ENCODE results near the gene GNAZ. TPM values are rescaled to one million over a fixed set of nuclear protein-coding genes. Genes with fewer than 3 reads are reported as not detected.
"Not testable (repeated sequence)": the region's sequence is repeated elsewhere in the genome, so short reads cannot be mapped to it uniquely, and the experiment has no call there.

The GNAZ gene
- 2.1 TPM for total RNA-seq

GRCh38 chr22:23070418-23071229 lies at the start of gene GNAZ:
GNAZ (plus strand) TSS chr22:23070519; CDS start chr22:23095696, 25,177 bp downstream.
- Histone ChIP-seq H3K4me1 (ENCODE audit: control insufficient read depth in 3 of 3, insufficient read depth in 3 of 3, low read length in 3 of 3) (peaks cover 14 to 21% (median 19%) of the 10 kb centered on the region in 3 donors), H3K36me3 (ENCODE audit: control insufficient read depth in 3 of 3, insufficient read depth in 3 of 3, low read length in 3 of 3) (no peaks in the 10 kb centered on the region), H3K4me3 (ENCODE audit: low read length in 3 of 3) (peak within 1 kb of the TSS; percentile 81 to 85 (median 83)), H3K9me3 (ENCODE audit: control insufficient read depth in 3 of 3, low read length in 3 of 3) (no peaks in the 10 kb centered on the region), H3K27ac (ENCODE audit: low read depth, low read length) (no peak within 1 kb of the TSS), H3K9ac (ENCODE audit: low read depth in 1 of 3, low read length in 3 of 3) (peak within 1 kb of the TSS; percentile 63 to 79 (median 71)), H3K27me3 (ENCODE audit: control insufficient read depth in 3 of 3, insufficient read depth in 3 of 3, low read length in 3 of 3) (peaks cover 0 to 6% (median 4%) of the 10 kb centered on the region in 3 donors)

- Histone ChIP-seq H3K4me3 (ENCODE audit: low read length in 3 of 3) (no peak overlapping the region), H3K4me1 (ENCODE audit: control insufficient read depth in 3 of 3, insufficient read depth in 3 of 3, low read length in 3 of 3) (no peaks in the 10 kb centered on the region), H3K27me3 (ENCODE audit: control insufficient read depth in 3 of 3, insufficient read depth in 3 of 3, low read length in 3 of 3) (no peaks in the 10 kb centered on the region), H3K9me3 (ENCODE audit: control insufficient read depth in 3 of 3, low read length in 3 of 3) (no peaks in the 10 kb centered on the region), H3K9ac (ENCODE audit: low read depth in 1 of 3, low read length in 3 of 3) (no peak overlapping the region), H3K27ac (ENCODE audit: low read depth, low read length) (no peak overlapping the region), H3K36me3 (ENCODE audit: control insufficient read depth in 3 of 3, insufficient read depth in 3 of 3, low read length in 3 of 3) (no peaks in the 10 kb centered on the region)
These were observed 49.5 kb upstream of the GNAZ start for GRCh38 chr22:23020659-23021293.

GRCh38 chr22:23021660-23022353 lies 48.5 kb upstream of the GNAZ start:
- not testable (repeated sequence) for H3K9me3 ChIP-seq (ENCODE audit: control insufficient read depth in 3 of 3, low read length in 3 of 3); H3K27ac ChIP-seq (ENCODE audit: low read depth, low read length); H3K4me1 ChIP-seq (ENCODE audit: control insufficient read depth in 3 of 3, insufficient read depth in 3 of 3, low read length in 3 of 3); H3K27me3 ChIP-seq (ENCODE audit: control insufficient read depth in 3 of 3, insufficient read depth in 3 of 3, low read length in 3 of 3); H3K36me3 ChIP-seq (ENCODE audit: control insufficient read depth in 3 of 3, insufficient read depth in 3 of 3, low read length in 3 of 3); H3K4me3 ChIP-seq (ENCODE audit: low read length in 3 of 3); H3K9ac ChIP-seq (ENCODE audit: low read depth in 1 of 3, low read length in 3 of 3)

GRCh38 chr22:23023294-23023693 lies 47.0 kb upstream of the GNAZ start:
- Histone ChIP-seq H3K4me3 (ENCODE audit: low read length in 3 of 3) (no peak overlapping the region), H3K9ac (ENCODE audit: low read depth in 1 of 3, low read length in 3 of 3) (no peak overlapping the region), H3K4me1 (ENCODE audit: control insufficient read depth in 3 of 3, insufficient read depth in 3 of 3, low read length in 3 of 3) (no peaks in the 10 kb centered on the region), H3K36me3 (ENCODE audit: control insufficient read depth in 3 of 3, insufficient read depth in 3 of 3, low read length in 3 of 3) (no peaks in the 10 kb centered on the region), H3K9me3 (ENCODE audit: control insufficient read depth in 3 of 3, low read length in 3 of 3) (no peaks in the 10 kb centered on the region), H3K27ac (ENCODE audit: low read depth, low read length) (no peak overlapping the region), H3K27me3 (ENCODE audit: control insufficient read depth in 3 of 3, insufficient read depth in 3 of 3, low read length in 3 of 3) (no peaks in the 10 kb centered on the region)

- H3K4me3 ChIP-seq (ENCODE audit: low read length in 3 of 3), result no peak overlapping the region
- H3K4me1 ChIP-seq (ENCODE audit: control insufficient read depth in 3 of 3, insufficient read depth in 3 of 3, low read length in 3 of 3), result no peaks in the 10 kb centered on the region
- no peaks in the 10 kb centered on the region for H3K27me3 ChIP-seq (ENCODE audit: control insufficient read depth in 3 of 3, insufficient read depth in 3 of 3, low read length in 3 of 3)
- no peaks in the 10 kb centered on the region for H3K36me3 ChIP-seq (ENCODE audit: control insufficient read depth in 3 of 3, insufficient read depth in 3 of 3, low read length in 3 of 3)
- no peaks in the 10 kb centered on the region for H3K9me3 ChIP-seq (ENCODE audit: control insufficient read depth in 3 of 3, low read length in 3 of 3)
- H3K27ac ChIP-seq (ENCODE audit: low read depth, low read length), result no peak overlapping the region
- H3K9ac ChIP-seq (ENCODE audit: low read depth in 1 of 3, low read length in 3 of 3), result no peak overlapping the region
These were observed 43.5 kb upstream of the GNAZ start for GRCh38 chr22:23026777-23027176.

- not testable (repeated sequence) for H3K4me1 ChIP-seq (ENCODE audit: control insufficient read depth in 3 of 3, insufficient read depth in 3 of 3, low read length in 3 of 3); H3K9me3 ChIP-seq (ENCODE audit: control insufficient read depth in 3 of 3, low read length in 3 of 3); H3K27me3 ChIP-seq (ENCODE audit: control insufficient read depth in 3 of 3, insufficient read depth in 3 of 3, low read length in 3 of 3); H3K9ac ChIP-seq (ENCODE audit: low read depth in 1 of 3, low read length in 3 of 3); H3K27ac ChIP-seq (ENCODE audit: low read depth, low read length); H3K36me3 ChIP-seq (ENCODE audit: control insufficient read depth in 3 of 3, insufficient read depth in 3 of 3, low read length in 3 of 3); H3K4me3 ChIP-seq (ENCODE audit: low read length in 3 of 3)
These were observed 42.5 kb upstream of the GNAZ start for GRCh38 chr22:23027849-23028248.

GRCh38 chr22:23029521-23030228 lies 40.6 kb upstream of the GNAZ start:
- Histone ChIP-seq H3K9me3 (ENCODE audit: control insufficient read depth in 3 of 3, low read length in 3 of 3) (no peaks in the 10 kb centered on the region), H3K4me1 (ENCODE audit: control insufficient read depth in 3 of 3, insufficient read depth in 3 of 3, low read length in 3 of 3) (no peaks in the 10 kb centered on the region)

GRCh38 chr22:23031381-23031780 lies 38.9 kb upstream of the GNAZ start:
- Histone ChIP-seq H3K9me3 (ENCODE audit: control insufficient read depth in 3 of 3, low read length in 3 of 3) (no peaks in the 10 kb centered on the region), H3K9ac (ENCODE audit: low read depth in 1 of 3, low read length in 3 of 3) (no peak overlapping the region), H3K4me3 (ENCODE audit: low read length in 3 of 3) (no peak overlapping the region), H3K36me3 (ENCODE audit: control insufficient read depth in 3 of 3, insufficient read depth in 3 of 3, low read length in 3 of 3) (no peaks in the 10 kb centered on the region), H3K4me1 (ENCODE audit: control insufficient read depth in 3 of 3, insufficient read depth in 3 of 3, low read length in 3 of 3) (no peaks in the 10 kb centered on the region), H3K27me3 (ENCODE audit: control insufficient read depth in 3 of 3, insufficient read depth in 3 of 3, low read length in 3 of 3) (peaks cover 0 to 11% (median 5%) of the 10 kb centered on the region in 3 donors), H3K27ac (ENCODE audit: low read depth, low read length) (no peak overlapping the region)

More at GRCh38 chr22:23029521-23030228, 40.6 kb upstream of the GNAZ start:
- Histone ChIP-seq H3K27me3 (ENCODE audit: control insufficient read depth in 3 of 3, insufficient read depth in 3 of 3, low read length in 3 of 3) (peaks cover 0 to 7% (median 5%) of the 10 kb centered on the region in 3 donors), H3K36me3 (ENCODE audit: control insufficient read depth in 3 of 3, insufficient read depth in 3 of 3, low read length in 3 of 3) (no peaks in the 10 kb centered on the region), H3K4me3 (ENCODE audit: low read length in 3 of 3) (no peak overlapping the region), H3K9ac (ENCODE audit: low read depth in 1 of 3, low read length in 3 of 3) (no peak overlapping the region), H3K27ac (ENCODE audit: low read depth, low read length) (no peak overlapping the region)

GRCh38 chr22:23031786-23032185 lies 38.5 kb upstream of the GNAZ start:
- no peak overlapping the region for H3K27ac ChIP-seq (ENCODE audit: low read depth, low read length)
- H3K9me3 ChIP-seq (ENCODE audit: control insufficient read depth in 3 of 3, low read length in 3 of 3), result no peaks in the 10 kb centered on the region
- no peaks in the 10 kb centered on the region for H3K36me3 ChIP-seq (ENCODE audit: control insufficient read depth in 3 of 3, insufficient read depth in 3 of 3, low read length in 3 of 3)
- no peak overlapping the region for H3K4me3 ChIP-seq (ENCODE audit: low read length in 3 of 3)
- H3K9ac ChIP-seq (ENCODE audit: low read depth in 1 of 3, low read length in 3 of 3), result no peak overlapping the region
- H3K27me3 ChIP-seq (ENCODE audit: control insufficient read depth in 3 of 3, insufficient read depth in 3 of 3, low read length in 3 of 3), result peaks cover 0 to 15% (median 9%) of the 10 kb centered on the region in 3 donors
- H3K4me1 ChIP-seq (ENCODE audit: control insufficient read depth in 3 of 3, insufficient read depth in 3 of 3, low read length in 3 of 3), result peaks cover 0 to 3% (median 2%) of the 10 kb centered on the region in 3 donors

All from skeletal muscle tissue (tissue), 4 donors.